ENCODE data around the gene CDK9.
"Not testable (repeated sequence)": the region's sequence is repeated elsewhere in the genome, so short reads cannot be mapped to it uniquely, and the experiment has no call there.

Gene CDK9

GRCh38 chr9:127826253-127826913 lies 40.5 kb downstream of the CDK9 start:
- DNase-seq (ENCODE audit: low spot score): no peak

- DNase-seq (ENCODE audit: low spot score): peak; percentile 92
Measured at GRCh38 chr9:127828262-127829031, 42.6 kb downstream of the CDK9 start.

GRCh38 chr9:127829205-127829906 lies 43.5 kb downstream of the CDK9 start:
- no peak for DNase-seq (ENCODE audit: low spot score)

GRCh38 chr9:127832248-127832647 lies 46.4 kb downstream of the CDK9 start:
- DNase-seq (ENCODE audit: low spot score): no peak

GRCh38 chr9:127833555-127833954 lies 47.7 kb downstream of the CDK9 start:
- no peak for DNase-seq (ENCODE audit: low spot score)

GRCh38 chr9:127835991-127836516 lies 50.2 kb downstream of the CDK9 start:
- DNase-seq (ENCODE audit: low spot score): peak; percentile 92

- DNase-seq (ENCODE audit: low spot score): not testable (repeated sequence)
Measured at GRCh38 chr9:127836561-127836960, 50.7 kb downstream of the CDK9 start.

GRCh38 chr9:127837346-127837745 lies 51.5 kb downstream of the CDK9 start:
- DNase-seq (ENCODE audit: low spot score): no peak

GRCh38 chr9:127838375-127839078 lies 52.7 kb downstream of the CDK9 start:
- peak; percentile 95 for DNase-seq (ENCODE audit: low spot score)
